Measurements from ENCODE around the gene COL4A6.

The COL4A6 gene

DNA sequence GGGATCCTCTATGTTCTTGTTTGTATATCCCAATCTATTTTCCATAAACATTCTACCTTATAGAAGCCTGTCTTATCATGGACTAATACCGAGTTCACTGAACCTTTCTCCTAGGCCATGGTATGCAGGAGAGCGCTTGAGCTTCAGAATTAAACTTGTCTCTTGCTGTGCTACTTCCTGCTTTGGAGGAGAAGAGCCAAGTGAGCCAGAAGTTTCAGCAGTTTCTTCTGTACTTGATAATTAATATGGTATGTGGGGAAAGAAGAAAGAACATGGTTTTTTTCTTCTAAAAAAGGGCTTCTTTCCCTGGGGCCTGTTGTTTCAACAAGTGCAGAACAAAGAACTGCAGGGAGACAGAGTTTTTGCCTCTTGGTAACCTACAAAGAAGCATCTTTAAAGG is 173.8 kb downstream of the COL4A6 start:
- DNase-seq: no peak

DNA sequence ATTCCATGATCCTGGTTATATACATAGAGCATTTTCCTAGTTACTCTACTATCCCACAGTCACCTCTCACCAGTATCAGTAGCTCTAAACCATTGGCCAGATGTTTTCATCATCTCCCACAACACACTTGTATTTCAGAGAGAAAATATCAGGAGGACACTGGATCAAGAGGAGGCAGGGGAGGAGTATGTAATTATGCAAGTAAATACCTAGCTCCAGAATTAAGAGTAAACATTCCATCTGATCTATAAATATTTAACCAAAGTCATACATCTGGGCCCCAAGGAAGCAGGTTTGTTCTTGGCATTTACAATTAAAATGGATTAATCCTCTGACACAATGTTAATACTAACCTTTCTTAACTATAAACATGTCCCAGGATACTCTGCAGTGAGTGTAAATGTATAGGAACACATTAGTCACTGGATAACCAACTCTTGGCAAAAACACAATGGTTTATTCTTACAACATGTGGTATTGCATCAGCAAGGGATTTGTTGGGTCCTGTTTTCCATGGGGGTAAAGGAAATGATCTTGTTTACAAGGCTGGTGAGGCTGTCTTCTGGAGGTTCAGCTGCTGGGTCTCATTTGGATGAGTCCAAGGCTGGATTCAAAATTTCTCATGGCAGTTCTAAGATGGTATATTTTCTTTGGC is 176.5 kb downstream of the COL4A6 start:
- no peak for DNase-seq

DNA sequence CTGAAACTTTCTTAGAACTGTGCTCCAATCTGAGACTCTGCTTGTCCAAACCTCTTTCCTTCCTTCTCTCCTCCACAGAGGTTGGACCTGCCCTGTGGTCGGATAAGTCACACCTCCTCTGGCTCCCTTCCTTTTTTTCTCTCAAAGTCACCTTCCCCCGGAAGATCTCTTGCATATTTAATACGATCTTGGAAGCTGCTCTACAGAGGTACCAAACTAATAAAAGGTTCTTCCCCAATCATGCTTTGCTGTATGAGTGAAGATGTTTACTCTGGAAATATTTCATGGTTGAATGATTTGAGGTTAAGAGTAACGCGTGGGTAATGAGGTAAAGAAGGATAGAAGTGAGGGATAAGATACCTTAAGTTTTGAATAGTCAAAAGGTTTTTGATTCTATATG is 180.7 kb downstream of the COL4A6 start:
- no peak for DNase-seq

DNA sequence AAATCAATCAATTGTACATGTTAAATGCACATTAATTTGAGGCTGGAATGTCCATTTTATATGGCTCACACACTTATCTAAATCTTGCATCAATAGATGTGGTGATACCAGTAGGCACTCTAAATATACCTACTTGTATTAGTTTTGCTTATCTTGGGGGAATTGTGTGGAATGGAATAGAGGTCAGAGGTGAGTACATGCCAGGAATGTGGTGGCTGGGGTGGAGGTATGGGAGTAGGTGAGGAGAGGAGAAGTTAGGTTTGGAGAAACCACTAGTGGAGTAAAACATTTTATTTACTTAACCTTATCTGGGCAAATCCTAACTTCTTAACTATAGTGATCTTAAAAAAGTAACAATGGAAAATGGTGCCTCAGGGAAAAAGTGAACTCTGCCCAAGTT is 183.6 kb downstream of the COL4A6 start:
- DNase-seq: no peak

DNA sequence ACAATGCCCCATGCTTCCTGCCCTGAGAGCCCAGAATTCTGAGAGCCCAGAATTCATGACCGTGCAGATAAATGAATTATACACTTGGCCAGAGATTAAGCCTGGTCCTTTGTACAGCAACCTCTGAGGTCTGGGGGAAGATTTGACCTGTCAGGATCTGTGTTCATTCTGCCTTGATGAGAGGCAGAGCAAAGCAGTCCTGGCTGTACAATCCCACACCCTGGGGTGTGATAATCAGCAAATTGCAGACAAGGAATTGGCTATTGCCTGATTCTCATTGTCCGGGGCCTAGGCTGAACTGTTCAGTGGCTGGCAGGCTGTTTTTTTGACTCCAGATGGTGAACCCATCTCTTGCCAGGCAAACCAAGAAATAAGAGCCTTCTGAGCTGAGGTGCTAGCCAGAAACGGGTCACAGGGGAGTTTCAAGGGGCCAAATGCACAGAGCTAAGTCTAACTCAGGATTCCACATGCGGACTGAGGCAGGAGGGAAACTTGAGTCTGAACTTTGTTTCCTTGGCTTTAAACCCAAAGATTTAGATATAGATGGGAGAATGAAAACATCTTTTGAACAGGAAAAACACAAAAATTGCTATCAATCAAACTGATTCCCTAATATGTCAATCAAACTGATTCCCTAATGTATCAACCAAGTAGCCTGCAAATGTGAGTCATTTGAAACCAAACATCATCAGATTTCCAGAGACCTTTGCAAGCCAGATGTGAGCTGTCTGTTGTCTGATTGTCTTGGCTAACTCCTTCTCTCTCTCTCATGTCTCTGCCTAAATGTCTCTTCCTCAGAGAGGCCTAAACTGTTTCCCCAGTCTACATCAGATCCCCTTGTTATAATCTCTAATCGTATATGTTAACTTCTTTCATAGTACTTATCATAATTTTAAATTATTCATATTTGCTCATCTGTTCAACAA is 187.3 kb downstream of the COL4A6 start:
- DNase-seq: no peak

DNA sequence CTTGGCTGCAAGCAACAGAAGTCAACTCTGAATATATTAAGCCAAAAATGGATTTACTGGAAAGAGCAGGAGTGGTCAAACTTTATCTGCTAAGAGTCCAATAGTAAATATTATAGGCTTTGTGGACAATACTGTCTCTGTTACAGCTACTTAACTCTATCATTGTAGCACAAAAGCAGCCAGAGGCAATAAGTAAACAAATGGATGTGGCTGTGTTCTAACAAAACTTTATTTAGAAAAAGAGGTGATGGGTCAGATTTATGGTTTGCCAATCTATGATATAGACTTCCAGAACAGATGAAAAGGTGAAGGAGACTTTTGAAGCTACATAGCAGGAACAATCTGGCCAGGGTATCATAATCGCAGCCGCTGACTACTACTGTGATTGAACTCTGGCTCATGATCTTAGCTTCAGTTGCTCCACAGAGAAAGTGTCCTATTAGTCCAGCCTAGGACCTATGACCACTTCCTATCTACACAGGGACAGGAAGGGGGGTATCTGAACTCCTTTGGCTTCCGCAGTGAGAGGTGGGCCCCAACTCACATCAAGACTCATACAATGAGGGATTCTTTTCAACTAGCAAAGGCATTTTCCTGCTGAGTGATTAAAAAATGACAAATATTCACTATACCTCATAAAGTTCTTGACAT is 191.8 kb downstream of the COL4A6 start:
- DNase-seq: no peak

DNA sequence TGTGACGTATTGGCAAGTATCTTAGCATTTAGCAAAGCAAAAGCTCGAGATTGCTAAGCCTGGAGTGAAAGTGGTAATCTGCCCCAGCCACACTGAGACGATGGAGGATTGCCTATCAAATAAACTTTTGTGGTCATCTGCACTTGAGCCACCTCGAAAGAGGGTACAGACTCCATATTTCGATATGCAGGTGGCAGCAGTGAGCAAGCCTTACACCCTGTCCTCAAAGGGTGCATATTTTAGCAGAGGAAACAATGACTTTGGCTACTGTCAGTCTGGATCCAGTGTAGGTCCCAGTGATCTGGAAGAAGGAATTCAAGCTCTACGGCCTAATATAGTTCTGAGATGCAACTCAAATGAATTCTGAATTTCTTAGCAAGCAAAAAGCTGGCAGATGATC is 192.8 kb downstream of the COL4A6 start:
- no peak for DNase-seq

DNA sequence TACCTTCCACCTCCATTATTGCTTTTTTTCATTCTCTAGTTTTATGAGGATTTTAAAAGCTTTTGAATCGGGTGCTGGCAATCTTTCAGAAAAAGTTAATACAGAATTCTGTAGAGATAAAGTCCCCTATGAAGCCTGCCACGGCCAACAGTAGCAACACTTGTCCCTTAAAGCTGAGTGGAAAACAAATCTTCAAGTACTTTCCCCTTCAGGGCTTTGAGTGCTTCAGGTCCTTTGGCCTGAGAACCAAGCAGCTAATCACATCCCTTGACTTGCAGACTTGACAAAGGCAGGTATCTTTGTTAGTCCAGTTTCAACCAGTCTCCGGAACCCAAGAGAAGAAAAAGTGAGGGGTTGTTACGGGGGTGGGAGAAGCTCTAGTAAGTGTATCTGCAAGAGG is 202.2 kb downstream of the COL4A6 start:
- no peak for DNase-seq

DNA sequence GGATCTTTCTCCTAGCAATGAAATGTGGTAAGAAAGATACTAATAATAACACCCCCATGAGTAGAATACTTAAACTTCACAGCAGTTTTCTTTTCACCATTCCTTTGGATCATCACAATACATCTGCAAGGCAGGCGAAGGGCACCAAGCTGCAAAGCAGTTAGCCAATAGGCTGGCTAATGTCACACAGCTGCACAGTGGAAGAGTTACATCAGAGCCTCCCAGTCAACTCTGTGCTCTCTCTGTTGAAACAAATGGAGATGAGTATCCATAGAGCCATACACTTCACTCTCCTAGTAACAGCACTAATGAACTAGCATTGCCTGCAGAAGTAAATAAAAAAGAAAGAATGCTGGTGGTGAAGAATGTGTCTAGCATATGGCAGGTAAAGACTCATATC is 207.6 kb downstream of the COL4A6 start:
- no peak for DNase-seq

DNA sequence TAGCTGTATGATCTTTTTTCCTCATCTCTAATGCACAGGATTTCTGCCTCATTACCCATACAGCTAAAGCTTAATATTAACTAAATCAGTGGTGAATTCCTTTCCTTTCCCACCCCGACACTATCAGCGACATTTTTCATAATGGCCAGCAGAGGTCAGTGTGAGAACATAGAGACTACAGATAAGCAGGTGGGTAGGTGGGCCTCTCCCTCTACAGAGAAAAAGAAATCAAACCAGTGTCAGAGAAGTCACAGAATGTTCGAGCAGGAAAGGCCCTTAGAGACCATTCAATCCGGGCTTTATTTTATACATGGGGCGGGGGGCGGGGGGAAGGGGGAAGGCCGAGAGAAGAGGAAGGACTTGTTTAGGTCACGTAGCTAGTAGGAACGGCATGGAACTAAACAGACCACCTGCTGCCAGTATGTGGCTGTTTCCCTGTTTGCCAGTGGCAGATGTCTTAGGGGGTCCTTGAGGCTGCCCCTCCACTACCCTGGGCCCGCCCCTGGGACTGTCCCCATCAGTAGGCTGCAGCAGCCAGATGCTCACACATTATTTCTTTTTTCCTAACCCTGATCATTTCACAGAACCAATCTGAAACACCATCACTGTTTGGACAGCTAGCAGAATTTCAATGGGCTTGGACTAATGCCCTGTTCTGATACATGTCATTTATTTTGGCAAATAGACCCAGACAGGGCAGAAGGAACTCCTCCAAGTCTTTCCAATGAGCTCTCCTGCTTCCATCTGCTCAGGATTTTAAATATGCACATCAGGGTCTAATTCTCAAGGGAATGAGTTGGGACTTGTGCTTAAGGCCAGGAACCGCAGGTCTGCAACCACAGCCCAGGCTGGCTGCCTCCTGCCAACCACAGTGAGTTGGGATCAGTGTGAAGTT is 213.2 kb downstream of the COL4A6 start:
- DNase-seq: no peak

DNA sequence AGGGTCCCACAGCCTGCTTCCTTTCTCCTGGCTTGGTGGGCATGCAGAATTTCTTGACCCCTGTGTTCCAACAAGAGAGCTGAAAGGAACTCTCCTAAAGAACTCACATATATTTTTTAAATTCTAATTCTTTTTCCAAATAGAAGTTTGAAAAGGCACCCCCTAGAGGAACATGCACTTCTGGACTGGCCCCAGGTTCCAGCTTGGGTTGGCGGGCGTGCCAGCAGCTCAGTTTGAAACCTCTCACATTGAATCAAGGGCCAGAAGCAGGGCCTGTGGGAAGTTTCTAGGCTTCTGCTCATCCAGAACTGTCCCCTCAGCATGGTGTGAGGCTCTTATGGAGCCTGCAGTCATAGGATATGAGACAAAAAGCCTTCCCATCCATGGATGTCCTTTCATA is 214.0 kb downstream of the COL4A6 start:
- DNase-seq: no peak

DNA sequence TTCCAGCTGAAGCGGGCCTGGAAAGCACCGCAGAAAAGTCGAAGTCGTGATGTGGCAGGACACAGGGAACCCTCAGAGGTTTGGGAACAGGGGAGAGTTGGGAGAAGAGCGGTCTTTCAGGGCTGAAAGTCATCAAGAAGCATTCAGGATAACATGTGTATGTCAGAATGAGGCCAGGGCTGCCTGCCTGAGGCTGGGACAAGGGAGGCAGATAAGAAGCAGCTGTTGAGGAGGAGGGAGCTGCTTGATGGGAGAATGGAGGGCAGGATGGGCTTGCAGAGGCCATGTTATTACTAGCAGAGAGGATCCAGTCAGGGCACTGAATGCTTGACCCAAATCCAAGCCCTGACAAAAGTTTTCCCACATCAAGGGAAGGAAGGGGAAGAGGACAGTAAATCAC is 214.6 kb downstream of the COL4A6 start:
- no peak for DNase-seq

DNA sequence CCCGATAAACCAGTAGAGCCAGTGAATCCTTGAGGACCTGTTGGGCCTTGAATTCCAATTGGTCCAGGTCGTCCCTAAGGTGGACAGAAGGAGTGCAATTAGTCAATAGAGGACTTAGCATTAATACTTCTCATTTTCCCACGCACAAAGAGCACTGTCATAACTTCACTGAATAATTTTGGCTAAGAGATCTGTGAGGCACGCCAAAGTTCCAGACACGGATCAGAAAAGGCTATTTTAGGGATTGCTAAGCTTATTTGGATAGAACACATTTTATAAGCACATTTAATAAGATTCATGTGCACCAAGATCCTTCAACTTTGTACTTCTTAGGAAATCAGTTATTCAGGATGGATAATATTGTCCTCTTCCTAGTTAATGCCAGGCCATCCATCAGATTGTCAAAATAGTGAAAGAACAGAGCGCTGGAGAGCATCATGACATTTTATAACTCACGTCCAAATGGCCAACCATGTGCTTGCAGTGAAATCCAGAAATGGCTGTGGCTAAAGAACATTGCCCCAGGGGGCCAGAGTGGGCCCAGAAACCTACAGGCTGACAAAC is 216.8 kb downstream of the COL4A6 start:
- no peak for DNase-seq

DNA sequence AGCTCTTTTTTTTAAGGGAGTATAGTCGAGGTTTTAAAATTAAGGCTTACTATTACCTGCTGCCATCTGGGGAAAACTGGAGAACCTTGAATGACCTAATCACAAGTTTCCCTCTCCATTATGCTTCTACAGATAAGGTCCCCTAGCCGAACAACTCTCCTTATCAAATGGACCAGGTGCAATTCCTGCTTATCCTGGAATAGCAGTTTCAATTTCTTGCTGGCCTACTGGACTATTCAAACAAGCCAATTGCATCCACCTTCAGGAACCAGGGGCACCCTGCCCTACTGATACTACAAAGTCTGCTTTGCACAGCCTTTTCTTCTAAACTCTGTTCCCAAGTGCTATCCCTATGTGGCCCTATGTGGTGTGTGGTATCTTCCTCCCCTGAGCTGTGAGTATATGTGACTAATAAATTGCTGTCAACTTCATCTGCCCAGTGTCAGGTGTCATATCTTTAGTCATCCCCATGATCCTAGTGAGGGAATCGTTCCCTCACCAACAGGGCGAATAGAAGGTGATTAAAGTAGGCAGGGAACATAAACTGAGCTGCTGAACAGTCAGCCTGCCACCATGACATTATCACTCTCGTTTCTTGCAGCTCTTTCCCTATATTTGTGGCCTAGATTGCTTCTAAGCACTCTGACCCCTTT is 218.1 kb downstream of the COL4A6 start:
- DNase-seq: no peak

DNA sequence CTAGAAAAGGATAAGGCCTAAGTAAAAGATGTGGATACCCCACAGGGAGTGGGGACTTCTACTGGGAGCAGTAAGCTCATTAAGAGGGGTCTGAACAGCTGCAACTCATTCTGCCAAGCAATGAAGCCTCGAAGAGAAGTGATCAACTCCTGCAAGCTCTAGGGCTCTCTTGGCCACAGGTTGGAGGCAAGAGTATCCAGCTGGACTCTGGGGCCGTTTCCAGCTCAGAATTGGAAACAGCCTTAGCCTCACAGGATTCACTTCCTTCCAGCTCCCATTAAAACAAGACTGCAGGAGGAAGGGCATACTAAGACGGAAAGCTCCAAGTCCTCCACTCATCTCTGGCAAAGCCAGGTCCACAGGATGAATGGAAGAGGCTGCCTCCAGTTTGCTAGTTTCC is 220.3 kb downstream of the COL4A6 start:
- no peak for DNase-seq

DNA sequence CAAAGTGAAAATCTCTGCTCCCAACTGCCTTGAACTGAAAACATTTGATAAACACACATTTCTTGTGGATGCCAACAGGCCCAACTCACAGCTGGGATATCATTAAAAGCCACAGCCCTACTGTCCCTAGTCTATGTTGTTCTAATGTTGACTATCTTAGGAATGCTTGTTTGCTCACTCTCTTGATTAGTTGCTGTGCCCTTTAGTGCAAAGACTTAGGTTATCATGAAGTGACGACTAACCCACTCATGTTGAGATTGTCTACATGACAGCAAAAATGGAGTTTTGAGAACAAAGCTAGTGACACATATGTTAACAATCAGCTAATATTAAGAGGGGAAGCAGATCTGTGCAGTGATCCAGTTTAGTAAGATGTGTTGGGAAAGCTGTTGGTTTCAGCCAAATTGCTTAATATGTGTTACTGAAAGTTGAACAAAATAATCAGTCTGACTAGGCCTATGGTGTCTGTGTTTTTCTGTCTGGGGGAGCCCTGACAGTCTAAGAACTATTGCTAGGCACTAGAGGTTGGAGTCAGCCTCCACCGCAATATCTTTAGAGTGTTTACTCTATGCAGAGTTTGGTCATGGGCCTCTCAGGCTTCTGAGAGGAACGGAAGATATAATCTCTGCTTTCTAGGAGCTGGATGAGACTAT is 221.2 kb downstream of the COL4A6 start:
- no peak for DNase-seq

DNA sequence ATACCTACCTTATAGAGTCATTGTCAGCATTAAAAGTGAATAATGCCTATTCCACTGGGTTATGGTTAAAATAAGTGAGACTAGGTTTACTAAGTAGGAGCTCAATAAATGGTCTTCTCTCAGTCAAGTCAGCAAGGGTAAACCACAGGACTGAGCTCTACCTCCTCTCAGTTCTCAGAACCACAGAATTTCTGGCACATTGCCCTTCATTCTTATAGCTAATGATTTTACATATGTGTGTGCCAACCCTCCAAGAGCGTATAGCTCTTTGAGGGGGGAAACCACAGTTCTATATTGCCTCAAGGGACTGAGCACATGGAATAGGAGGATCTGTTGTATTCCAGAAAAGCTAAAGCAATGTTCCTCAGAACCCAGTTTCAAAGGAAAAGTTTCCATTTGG is 221.8 kb downstream of the COL4A6 start:
- no peak for DNase-seq

DNA sequence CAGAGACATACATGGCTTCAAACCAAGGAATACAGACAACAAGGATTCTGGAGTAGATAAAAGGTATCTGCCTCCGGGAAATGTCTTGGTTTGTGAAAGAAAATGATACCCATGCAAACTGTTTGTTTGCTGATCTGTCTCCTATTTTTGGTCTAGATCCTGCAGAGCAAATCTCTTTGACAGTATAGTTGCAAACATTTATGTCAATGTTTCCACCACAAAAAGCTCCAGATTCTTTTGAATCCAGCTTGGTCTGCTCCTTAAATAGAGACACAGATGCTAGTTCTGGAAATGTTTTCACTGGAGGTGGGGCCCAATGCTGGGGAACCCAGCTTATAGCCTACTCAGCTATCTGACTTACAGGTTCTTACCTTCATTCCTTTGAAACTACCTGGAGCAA is 226.9 kb downstream of the COL4A6 start:
- no peak for DNase-seq

DNA sequence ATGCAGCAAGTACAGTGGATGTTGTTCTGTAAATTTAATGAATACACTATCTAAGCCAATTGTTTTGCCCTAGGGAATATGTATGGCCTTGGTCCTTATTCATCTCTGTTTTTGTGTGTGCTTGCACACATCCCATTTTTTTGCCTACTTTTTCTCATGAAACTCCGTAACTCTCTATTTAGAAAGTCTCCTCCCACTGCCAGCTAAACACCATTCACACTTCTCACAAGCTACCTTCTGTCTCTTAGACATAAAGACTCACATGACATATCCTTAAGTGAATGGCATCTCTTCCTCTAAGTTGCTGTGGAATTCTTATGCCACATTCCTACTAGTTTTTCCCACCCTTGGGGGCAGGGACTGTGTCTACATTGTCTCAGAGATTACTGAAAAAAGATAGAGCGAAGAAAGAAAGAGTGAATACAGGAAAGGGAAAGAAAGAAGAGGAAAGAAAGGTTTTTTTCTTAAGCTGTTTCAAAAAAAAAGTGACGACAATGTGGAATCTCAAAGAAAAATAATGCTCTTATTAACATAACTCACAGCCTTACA is 229.1 kb downstream of the COL4A6 start:
- no peak for DNase-seq

DNA sequence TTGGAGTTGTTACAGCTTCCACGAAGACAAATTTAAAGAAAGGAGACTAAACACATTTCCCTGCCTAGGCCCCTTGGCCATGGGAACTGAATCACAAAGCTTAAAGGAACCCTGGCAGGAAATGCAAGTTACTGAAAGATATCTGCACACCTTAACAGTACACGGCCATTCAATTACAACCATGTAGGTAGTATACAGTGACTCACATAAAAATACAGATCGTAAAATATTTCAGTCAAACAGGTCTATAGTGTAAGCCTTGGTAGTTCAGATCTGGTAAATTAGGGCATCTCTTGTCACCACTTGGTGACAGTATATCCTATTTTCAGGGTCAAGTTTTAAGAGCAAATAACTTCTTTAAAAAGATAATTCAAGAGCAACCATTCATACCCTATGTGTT is 234.7 kb downstream of the COL4A6 start:
- DNase-seq: no peak

DNA sequence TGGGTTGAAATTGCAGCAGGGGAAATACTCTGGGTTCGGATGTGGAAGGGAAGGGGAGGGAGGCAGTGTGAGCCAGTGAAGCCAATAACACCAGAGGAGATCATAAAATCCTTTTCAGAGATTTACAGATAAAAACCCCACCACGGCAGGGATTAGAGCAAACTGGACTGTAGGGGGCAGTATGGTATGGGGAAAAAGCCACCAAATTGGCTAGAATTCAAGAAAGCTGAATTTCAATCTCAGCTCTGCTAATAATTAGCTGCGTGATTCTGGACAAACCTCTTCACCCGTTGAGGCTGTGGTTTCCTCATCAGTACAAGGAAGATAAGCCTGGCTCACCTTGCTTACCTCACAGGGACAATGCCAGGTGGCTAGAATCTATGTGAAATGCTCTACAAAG is 238.5 kb downstream of the COL4A6 start:
- no peak for DNase-seq

Data from activated naive CD4-positive, alpha-beta T cell treated with anti-CD3 and anti-CD28 coated beads, Interleukin-2, amount 50 U/mL, for 16 hours (primary cell).